ENCODE results near the gene HERPUD2.
A peak's percentile ranks its signal among the peaks of the same experiment; 100 is the strongest.

HERPUD2 gene, protein sequence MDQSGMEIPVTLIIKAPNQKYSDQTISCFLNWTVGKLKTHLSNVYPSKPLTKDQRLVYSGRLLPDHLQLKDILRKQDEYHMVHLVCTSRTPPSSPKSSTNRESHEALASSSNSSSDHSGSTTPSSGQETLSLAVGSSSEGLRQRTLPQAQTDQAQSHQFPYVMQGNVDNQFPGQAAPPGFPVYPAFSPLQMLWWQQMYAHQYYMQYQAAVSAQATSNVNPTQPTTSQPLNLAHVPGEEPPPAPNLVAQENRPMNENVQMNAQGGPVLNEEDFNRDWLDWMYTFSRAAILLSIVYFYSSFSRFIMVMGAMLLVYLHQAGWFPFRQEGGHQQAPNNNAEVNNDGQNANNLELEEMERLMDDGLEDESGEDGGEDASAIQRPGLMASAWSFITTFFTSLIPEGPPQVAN

DNA sequence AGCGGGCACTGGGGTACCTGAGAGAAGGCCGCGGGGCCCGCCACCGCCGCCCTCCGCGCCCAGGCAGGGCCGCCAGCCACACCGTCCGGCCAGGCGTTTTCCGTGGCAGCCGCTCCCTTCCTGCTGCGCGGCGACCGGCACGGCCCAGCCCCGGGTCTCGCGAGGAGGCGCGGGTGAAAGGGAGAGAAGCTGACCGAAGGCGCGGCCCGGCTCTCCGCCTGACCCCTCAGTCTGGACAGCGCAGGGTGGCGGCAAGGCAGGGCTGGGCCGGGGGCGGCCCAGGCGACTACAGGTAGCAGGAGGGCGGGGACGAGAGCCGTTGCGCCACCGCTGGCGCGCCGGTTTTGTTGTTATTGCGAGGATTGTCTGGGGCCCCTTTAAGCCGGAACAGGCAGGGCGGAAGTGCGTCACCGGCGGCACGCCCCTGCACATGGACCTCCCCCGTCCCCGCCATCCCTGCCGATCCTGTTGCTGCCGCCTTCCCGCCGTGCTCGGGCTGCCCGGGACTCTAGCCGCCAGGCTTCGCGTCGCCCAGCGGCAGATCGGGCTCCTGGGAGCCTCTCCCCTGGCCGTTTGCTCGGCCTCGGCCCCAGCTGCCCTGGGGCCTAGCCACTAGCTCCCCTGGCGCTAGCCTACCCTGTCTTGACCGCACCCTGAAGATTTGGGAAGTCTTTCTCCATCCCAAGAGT, at the start of gene HERPUD2:
HERPUD2 (minus strand) TSS at position 352 of the 689 bp plus-strand sequence. CDS start 805 bp downstream, outside the sequence.
- H3K4me3 ChIP-seq (ENCODE audit: low read length) = peak within 1 kb of the TSS; percentile 89
- no peak for TF ChIP-seq ZNF274 (IDR thresholded peaks at IDR 0.05; ENCODE audit: low read depth, low read length)

DNA sequence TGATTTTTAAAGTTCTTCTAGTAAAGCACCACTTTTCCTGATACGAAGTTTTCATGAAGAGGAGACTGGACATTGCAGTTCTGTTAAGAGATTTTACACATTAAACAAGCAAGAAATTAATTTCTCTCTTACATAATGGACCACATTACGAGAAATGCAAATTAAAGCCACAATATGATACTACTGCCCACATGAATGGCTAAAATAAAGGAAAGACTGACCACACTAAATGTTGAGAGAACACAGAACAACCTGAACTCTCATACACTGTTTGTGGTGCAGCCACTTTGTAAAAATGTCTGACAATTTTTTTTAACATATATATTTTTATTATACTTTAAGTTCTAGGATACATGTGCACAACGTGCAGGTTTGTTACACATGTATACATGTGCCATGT, 44.0 kb upstream of the HERPUD2 start:
- no peak for TF ChIP-seq ZNF274 (IDR thresholded peaks at IDR 0.05; ENCODE audit: low read depth, low read length)
- no peak overlapping the region for H3K4me3 ChIP-seq (ENCODE audit: low read length)

- no peak for TF ChIP-seq ZNF274 (IDR thresholded peaks at IDR 0.05; ENCODE audit: low read depth, low read length)
- H3K4me3 ChIP-seq (ENCODE audit: low read length) = no peak overlapping the region
These were observed 41.8 kb upstream of the HERPUD2 start for GRCh38 chr7:35736725-35737124.

GRCh38 chr7:35735396-35735795, 40.5 kb upstream of the HERPUD2 start:
- H3K4me3 ChIP-seq (ENCODE audit: low read length) = no peak overlapping the region
- no peak for TF ChIP-seq ZNF274 (IDR thresholded peaks at IDR 0.05; ENCODE audit: low read depth, low read length)

DNA sequence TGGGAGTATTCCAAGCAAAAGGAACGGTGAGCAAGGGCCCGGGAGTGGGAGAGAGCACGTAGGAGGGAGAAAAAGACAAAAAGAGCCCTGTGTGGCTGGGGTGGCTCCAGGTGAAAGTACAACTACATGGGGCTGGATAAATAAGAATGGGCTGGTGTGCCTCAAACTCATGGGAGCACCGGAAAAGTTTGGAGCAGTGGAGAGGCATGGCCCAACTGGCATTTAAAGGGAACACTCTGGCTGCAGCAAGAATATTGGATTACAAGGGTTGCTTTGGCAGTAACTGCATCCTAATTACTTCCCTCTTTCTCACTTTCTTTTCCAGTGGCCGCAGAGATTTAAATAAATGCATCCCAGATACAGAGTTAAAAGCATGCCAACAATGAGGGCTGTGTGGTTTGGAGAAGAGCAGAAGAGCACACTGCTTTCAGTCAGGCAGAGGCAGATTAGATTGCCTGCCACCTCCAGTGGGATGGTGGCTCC, 39.1 kb upstream of the HERPUD2 start:
- no peak overlapping the region for H3K4me3 ChIP-seq (ENCODE audit: low read length)
- TF ChIP-seq ZNF274 (IDR thresholded peaks at IDR 0.05; ENCODE audit: low read depth, low read length) = no peak

DNA sequence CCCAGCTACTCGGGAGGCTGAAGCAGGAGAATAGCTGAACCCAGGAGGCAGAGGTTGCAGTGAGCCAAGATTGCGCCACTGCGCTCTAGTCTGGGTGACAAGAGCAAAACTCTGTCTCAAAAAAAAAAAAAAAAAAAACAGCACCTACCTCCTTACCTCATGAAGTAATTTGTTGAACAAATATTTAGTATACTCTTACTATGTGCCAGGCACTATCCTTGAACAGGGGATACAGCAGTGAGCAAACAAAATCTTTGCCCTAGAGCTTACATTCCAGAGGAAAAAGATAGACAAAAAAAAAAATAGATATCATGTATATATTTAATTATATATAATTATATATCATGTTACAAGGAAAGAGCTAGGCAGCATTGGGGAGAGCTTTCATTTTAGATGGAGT, 36.4 kb upstream of the HERPUD2 start:
- H3K4me3 ChIP-seq (ENCODE audit: low read length) = no peak overlapping the region
- no peak for TF ChIP-seq ZNF274 (IDR thresholded peaks at IDR 0.05; ENCODE audit: low read depth, low read length)

DNA sequence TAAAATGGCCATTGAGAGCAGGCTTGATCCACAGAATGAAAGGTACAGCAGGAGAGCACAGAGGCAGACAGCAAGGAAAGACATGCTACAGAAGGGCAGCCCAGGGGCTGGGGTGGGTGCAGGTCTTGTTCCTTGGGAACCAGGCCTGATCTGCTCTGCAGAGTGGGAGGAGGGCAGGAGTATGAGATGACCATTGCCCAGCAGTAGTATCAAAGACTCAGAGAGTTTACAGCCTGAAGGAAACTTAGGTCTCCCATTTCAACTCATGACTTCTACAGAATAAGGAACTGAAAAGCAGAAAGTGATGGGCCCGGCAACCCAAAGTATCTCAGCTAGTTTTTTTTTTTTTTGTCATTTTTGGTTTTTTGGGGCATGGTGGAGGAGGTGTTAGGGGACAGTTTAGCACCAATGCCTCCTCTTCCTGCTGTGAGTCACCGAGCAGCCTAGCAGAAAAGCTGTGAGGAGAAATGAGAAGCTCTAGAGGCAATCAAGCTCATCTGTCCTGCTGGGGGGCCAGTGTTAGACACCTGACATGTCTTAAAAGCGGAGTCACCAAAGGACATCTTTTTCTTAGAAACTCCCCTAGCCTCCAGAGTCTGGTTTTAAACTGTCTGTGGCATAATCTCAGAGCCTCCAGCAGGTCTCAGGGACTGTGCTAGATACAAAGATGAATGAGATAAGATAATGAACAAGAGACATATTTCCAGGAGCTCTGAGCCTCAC, 34.3 kb upstream of the HERPUD2 start:
- H3K4me3 ChIP-seq (ENCODE audit: low read length) = peak overlapping the region; percentile 60; the same call in 1 of the 2 replicates
- no peak for TF ChIP-seq ZNF274 (IDR thresholded peaks at IDR 0.05; ENCODE audit: low read depth, low read length)

- no peak for TF ChIP-seq ZNF274 (IDR thresholded peaks at IDR 0.05; ENCODE audit: low read depth, low read length)
- H3K4me3 ChIP-seq (ENCODE audit: low read length) = peak overlapping the region; percentile 60; the same call in 1 of the 2 replicates
These were observed 33.6 kb upstream of the HERPUD2 start for GRCh38 chr7:35728412-35729060.

DNA sequence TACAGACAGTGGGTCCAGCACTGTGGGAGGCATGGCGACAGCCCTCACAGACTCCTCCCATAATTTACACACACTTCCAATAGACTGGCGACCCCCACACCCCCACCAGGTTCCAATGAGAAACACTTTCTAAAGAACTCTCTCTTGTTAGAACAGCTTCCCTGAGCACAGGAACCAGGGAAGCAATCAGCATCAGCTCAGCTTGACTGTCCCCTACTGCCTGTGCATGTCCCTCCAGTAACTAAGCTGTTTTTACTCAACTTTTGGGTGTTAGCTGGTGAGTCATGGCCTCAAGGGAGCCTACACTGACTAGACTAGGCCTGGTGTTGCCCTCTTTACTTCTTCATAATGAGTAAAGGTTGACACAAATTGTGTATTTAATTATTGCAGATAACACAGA, 32.6 kb upstream of the HERPUD2 start:
- H3K4me3 ChIP-seq (ENCODE audit: low read length) = no peak overlapping the region; the same call in 1 of the 2 replicates
- no peak for TF ChIP-seq ZNF274 (IDR thresholded peaks at IDR 0.05; ENCODE audit: low read depth, low read length)

DNA sequence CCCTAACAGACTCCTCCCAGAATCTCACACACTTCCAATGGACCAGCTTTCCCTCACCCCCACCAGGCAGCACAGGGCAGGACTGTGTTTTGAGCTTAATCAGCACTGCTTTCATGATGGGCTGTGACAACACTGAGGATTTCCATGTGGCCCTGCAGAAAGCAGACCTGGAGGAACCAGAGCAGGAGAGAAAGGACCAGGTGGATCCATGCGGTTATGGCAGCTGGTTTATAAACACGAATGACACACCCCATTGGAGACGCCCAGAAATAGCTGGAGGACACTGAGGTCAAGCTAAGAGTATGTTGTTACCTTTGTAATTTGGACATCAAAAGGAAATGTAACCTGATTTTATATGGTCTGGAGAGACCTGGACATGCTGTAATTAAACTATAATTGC, 31.7 kb upstream of the HERPUD2 start:
- TF ChIP-seq ZNF274 (IDR thresholded peaks at IDR 0.05; ENCODE audit: low read depth, low read length) = no peak

GRCh38 chr7:35725280-35725680, 30.3 kb upstream of the HERPUD2 start:
- no peak for TF ChIP-seq ZNF274 (IDR thresholded peaks at IDR 0.05; ENCODE audit: low read depth, low read length)
- no peak overlapping the region; the same call in 1 of the 2 replicates for H3K4me3 ChIP-seq (ENCODE audit: low read length)

More for the DNA sequence above, 31.7 kb upstream of the HERPUD2 start:
- H3K4me3 ChIP-seq (ENCODE audit: low read length) = no peak overlapping the region

- TF ChIP-seq ZNF274 (IDR thresholded peaks at IDR 0.05; ENCODE audit: low read depth, low read length) = no peak
- H3K4me3 ChIP-seq (ENCODE audit: low read length) = no peak overlapping the region
These were observed 28.1 kb upstream of the HERPUD2 start for GRCh38 chr7:35723011-35723410.

GRCh38 chr7:35722054-35722849, 27.3 kb upstream of the HERPUD2 start:
- TF ChIP-seq ZNF274 (IDR thresholded peaks at IDR 0.05; ENCODE audit: low read depth, low read length) = no peak
- no peak overlapping the region for H3K4me3 ChIP-seq (ENCODE audit: low read length)

Data from GM08714 (cell line).